A172 (cell line): ENCODE measurements around the gene PHLDA3. TPM values are rescaled to one million over a fixed set of nuclear protein-coding genes. Genes with fewer than 3 reads are reported as not detected.
"Not testable (repeated sequence)": the region's sequence is repeated elsewhere in the genome, so short reads cannot be mapped to it uniquely, and the experiment has no call there.

Source experiments
- DNase-seq: peaks from one replicate; pipeline ENCODE4 v3.0.0-alpha.2; 2015; ENCODE audit warnings: low spot score
- total RNA-seq: library from RNA; depleted of rRNA; stranded (reverse); fragments of >200 nt; shearing (Covaris generic); gene quantifications from 2 replicates; pipeline ENCODE4 v1.2.3, GENCODE V29; 2014

Gene PHLDA3
- total RNA-seq, 1 experiment from 2014 or later = 96.2 TPM

GRCh38 chr1:201503397-201504176 is 34.6 kb upstream of the PHLDA3 start:
- peak; percentile 98 for DNase-seq

DNA sequence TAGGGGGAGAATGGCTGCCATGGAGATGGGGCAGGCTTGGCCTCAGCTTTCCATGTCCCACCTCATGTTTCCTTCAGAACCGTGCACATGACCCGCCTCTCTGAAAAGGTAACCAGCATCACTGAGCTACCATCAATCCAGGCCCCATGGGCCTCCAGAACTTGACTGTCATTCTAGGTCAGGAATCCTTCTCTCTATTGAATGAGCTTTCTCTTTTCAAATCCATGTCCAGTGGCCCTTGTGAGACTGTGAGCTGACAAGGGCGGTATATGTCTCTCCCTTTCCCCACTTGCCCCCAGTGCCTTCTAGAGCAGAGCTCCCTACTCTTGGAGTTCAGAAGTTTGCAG is 33.5 kb upstream of the PHLDA3 start:
- DNase-seq = no peak

DNA sequence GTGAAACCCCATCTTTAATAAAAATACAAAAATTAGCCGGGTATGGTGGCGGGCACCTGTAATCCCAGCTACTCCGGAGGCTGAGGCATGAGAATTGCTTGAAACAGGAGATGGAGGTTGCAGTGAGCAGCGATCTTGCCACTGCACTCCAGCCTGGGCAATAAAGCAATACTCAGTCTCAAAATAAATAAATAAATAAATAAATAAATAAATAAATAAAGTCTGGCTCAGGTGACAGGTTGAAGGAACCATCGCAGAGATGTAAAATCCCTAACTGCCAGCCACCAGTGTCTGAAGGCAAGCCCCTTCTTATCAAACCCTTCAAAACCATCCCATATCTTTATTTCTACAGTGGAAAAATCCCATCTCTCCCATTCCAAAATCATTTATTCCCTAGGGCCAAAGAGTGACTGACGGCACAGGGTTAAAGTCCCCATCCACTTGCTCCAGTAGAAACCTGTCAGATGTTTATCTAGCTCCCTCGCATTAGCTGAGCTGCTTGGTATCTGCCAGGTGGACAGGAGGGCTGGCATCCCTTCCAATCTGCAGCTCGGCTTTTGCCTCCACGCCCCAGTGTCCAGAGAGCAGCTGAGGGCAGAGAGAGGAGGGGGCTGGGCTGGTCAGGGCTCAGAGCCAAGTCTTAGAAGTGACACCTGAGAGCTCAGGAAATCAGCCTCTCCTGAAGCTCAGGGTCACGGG is 33.0 kb upstream of the PHLDA3 start:
- DNase-seq = no peak

DNA sequence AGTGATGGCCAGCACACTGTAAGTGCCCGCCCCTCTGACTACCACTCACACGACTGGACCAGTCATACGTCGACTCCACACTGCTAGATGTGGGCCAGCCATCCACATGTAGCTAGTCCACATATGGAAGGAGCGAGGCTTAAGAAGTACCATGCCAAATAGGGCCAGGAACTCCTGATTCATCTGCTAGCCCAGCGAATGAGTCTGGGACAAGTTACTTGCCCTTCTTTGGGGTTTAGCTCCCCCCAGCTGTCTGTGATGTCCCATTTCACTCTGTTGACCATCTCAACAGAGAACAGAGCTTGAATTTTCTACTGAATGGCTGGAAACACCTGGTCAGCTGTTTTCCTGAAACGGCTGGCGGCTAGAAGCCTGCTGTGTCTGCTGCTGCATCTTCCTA is 32.2 kb upstream of the PHLDA3 start:
- no peak for DNase-seq

GRCh38 chr1:201500670-201501120 is 31.7 kb upstream of the PHLDA3 start:
- DNase-seq = no peak

DNA sequence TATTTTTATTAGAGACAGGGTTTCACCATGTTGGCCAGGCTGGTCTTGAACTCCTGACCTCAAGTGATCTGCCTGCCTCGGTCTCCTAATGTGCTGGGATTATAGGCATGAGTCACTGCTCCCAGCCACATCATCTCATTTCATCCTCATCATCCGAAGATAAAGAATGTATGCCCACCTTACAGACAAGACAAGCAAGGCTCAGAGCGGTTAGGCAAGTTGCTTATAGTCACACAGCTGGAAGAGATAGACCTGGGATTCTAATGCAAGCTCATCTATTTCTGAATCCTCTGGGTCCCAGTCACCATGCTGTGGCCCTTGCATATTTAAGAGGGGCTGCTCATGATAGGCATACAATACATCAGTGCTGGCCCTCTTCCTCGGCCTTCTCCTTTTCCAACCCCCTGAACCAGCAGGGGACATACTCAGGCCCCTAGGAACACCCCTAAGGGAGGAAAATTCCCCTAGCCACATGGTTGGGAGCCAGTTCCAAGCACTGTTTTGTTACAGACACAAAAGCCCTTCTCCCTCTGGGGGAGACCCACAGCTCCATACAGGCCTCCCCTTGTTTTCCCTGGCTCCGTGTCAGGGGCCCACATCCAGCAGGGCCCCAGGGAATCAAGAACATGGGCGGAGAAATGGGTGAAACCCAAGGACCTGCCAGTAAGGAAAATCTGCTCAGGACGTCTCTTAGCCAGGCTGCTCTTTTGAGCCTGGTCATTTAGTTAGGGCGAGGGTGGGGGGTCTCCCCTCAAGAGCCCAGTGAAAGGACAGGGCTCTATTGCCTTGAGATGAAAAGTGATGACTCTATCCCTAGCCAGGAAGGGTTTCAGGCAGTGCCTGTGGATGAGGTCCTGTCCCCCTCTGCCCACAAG is 31.0 kb upstream of the PHLDA3 start:
- DNase-seq = no peak

- DNase-seq = no peak
Measured at GRCh38 chr1:201499191-201499590, 30.2 kb upstream of the PHLDA3 start.

DNA sequence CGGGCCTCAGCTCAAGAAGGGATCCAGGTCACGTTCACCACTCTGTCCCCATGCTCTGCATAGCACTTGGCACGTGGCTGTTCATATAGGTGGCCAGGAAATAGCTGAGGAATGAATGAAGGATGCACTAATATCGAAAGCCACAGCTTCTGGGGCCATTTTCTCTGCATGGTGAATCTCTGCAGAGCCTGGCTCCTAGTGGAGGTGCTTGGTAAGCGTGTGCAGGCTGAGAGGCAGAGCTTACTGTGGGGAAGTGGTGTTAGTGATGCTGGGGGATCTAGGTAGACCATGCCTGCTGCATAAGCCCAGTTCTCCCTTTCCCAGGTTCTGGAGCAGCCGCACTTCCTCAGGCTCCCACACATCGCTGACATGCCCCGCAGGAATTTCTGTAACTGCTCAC is 29.6 kb upstream of the PHLDA3 start:
- DNase-seq = no peak

DNA sequence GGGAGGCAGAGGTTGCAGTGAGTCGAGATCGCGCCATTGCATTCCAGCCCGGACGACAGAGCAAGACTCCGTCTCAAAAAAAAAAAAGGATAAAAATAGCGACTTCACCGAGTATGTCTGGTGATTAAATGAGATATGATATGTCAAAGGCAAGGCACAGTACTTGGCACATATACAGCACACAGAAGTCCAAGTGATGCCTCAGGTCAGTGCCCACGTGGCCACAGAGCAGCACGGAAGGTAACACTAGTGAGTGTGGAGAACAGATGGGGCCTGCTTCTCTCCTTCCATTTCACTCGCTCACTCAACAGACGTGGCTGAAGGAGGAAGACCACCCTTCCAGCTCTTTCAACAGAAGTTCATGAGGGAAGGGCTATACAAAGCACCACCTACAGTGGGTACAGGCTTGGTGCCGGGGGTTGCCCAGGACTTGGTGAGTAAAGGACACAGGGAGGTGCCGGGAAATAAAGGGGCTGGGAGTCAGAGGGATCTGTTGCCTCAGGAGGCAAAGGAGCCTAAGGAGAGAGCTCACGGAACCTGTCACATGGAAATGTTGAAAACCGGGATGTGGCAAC is 29.0 kb upstream of the PHLDA3 start:
- DNase-seq = no peak

- DNase-seq = no peak
Measured at GRCh38 chr1:201496296-201496690, 27.3 kb upstream of the PHLDA3 start.

DNA sequence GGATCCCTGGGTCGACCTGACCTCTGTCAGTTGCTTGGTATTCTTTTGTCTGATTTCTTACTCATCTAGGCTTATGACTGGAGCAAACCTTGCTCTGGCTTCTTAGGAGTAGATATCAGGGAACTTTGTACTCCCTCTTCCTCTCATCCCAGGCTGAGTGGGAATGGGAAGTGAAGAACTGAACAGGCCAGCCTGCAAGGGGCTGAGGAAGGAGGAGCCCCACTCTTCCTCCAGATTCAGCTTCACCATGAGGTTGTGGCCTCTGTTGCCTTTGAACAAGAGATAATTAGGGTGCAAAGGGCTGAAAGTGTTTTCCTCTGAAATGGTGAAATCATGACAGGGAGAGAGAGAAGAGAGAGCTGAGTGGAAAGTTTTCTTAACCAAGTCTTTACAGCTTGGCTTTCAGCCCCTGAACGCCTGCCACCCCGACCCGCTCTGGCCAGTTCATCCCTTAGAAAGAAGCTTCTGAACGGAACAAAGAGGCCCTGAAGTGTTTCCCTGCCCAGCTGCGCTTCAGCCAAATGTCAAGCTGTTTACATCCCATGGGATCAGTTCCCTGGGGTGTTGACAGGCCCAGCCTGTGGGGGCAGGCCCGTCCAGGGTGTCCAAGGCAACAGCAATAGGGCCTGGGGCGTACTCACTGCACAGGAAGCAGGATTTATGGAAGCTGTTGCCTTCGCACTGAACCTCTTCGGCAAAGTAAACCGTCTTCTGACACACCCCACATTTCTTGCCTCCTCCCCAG is 26.7 kb upstream of the PHLDA3 start:
- peak; percentile 75 for DNase-seq

DNA sequence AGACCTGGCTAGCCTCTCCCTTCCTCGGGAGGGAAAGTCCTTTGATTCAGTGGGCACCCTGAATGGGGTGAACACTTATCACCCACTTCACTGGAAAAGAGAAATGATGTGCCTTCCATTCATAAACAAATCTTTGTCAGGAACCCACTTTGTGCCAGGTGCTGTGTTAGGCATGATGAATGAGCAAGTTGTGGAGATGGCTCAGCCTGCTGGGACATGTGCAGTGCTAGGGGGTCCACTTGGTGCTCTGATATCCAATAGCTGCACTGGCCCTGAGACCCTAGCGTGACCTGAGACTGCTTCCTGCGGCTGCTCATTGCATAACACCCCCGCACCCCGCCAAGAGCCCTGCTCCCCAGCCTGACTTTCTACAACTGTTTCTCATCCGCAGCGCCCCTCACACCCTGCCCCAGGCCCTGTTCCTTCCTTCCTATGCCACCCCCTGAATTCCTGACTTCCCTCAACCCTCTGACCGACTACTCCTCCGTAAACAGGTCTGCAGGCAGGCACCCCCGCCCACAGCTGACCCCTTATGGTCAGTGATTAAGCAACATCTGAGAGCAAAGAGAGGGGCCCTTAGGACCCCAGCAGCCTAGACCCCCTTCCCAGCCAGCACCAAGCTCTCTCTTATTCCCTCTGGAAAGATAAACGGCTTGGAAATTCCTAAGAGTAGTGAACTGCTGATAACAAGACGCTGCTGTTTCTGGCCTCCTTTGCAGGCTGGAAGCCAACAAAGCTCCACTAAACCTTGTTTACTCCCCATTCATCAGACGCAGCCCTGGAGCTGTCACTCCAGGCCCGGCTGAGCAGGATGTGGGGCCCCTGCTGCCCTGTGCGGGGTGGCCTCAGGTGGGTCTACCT is 25.0 kb upstream of the PHLDA3 start:
- DNase-seq = peak; percentile 78

DNA sequence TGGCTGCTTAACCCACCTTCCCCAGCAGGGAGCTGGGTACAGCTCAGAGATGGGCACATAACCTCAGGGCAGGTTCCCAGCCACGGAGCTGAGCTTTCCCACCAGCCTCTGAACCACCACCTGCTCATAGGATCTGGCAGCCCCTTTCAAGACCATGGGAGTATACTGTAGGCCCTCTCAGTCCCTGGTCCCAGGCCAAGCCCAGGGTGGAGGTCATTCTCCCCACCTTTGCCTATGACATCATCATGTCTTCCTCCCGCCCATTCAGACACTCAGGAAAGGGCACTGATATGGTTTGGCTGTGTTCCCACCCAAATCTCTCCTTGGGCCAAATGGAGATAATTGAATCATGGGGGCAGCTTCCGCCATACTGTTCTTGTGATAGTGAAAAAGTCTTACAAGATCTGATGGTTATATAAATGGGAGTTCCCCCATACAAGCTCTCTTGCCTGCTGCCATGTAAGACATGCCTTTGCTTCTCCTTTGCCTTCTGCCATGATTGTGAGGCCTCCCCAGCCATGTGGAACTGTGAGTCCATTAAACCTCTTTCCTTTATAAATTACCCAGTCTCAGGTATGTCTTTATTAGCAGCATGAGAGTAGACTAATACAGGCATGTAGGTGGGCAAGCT is 24.2 kb upstream of the PHLDA3 start:
- not testable (repeated sequence) for DNase-seq

DNA sequence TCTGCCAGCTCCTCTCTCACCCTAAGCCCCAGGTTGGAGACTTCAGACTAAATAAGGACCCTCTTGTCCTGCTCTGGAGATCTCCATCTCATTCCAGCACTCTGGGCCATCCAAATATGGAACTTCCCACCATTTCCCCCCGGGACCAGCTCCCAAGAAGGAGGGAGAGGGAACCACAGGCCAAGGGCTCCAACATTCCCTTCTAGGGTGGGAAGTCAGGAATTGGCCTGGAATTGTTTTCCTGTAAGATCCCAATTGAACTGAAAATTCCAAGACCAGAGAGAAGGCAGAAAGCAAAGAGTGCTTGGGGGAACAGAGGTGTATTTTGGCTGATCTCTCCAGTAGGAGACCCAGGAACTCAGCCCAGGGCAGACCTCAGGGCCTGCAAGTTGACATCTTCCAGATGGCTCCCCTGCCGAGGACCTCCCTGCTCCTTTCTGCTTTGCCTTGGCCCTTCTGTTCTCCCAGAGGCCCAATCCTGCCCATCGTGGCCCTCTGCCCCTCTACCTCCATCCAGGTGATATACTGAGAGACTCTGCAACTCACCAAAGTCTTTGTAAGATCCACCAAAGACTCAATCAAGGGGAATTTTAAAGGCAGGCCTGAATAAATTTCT is 23.0 kb upstream of the PHLDA3 start:
- DNase-seq = no peak

DNA sequence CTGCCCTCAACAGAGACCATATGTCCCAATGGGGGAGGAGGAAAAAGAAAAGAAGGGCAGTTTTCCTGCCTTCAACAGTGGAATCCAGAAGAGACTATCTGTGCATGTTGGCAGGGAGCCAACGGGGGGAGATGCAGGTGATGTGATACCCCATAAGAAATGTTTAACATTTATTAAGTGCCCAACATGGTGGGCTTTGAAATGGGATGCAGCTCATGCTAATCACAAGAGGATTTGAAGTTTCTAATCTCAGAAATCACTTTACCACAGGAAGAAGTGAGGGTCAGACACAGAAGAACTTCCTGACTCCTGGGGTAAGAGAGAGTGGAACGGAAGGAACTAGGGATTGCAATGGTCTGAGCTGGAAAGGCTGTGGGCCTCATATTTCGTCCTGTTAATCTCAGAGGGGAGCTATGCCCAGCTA is 21.7 kb upstream of the PHLDA3 start:
- no peak for DNase-seq

- no peak for DNase-seq
Measured at GRCh38 chr1:201489643-201490261, 20.8 kb upstream of the PHLDA3 start.

GRCh38 chr1:201488830-201489589 is 20.0 kb upstream of the PHLDA3 start:
- DNase-seq = peak; percentile 100

- DNase-seq = no peak
Measured at GRCh38 chr1:201487742-201488141, 18.8 kb upstream of the PHLDA3 start.
